GM21381 (cell line): ENCODE data around the gene TMEM45B.
"Not testable (repeated sequence)": the region's sequence is repeated elsewhere in the genome, so short reads cannot be mapped to it uniquely, and the experiment has no call there.

Experiments used
- ATAC-seq: cut with Tn5 transposase; IDR thresholded peaks from one replicate; pipeline ENCODE4 v1.9.1; 2021; ENCODE audit warnings: mild to moderate bottlenecking, moderate library complexity; ENCODE audit not compliant: unreplicated experiment

Gene TMEM45B

GRCh38 chr11:129815596-129816461 is at the start of gene TMEM45B:
TSS of gene TMEM45B (plus strand) at chr11:129815848. CDS start at chr11:129852483, 36,635 bp downstream.
- no peak for ATAC-seq

DNA sequence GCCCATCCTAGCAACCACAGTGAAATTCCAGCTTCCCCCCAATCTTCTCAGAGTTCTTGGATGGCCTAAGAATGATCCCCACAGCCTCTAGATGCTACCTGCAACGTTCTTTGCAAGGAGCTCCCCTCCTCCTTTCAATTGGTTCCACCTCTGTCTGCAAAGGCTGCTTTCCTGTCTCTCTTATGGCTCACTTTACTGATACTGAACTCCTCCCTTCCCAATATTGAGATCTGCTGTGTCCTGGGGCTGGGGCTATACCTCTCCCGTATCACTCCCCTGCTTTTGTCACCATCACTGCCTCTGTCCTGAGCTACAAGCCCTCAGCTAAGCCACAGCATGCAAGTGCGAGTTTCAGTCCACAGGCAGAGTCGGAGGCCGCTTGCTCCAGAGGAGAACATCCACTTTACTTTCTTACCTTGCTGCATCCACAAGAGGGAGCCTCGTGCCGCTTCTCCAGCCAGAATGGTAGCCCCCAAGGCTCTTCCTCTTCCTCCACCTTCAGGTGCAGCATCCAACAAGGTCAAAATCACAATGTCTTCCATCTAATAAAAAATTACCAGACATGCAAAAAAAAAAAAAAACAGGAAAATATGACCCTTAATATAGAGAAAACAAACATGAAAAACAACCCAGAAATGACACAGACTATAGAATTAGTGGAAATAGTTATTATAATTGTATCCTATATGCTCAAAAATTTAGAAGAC is 48.6 kb upstream of the TMEM45B start:
- no peak for ATAC-seq

DNA sequence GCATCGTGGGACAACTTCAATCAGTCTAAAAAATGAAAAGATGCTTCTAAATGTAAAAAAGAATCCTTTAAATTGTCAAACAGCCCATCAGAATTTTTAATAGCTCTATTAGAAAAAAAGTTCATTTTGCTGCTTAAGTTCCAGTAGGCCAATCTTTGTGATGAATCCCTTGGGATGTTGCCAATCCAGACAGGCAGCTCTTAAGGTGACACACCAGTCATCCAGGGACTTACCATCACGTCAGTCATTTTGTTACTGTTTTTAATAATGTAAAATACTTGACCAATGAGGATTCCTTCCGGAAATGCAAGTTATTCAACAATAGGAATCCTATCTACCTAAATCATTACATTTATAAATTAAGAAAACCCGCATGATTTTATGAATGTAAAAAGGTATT is 47.8 kb upstream of the TMEM45B start:
- ATAC-seq = no peak

GRCh38 chr11:129768356-129768755 is 47.3 kb upstream of the TMEM45B start:
- ATAC-seq = no peak

- no peak for ATAC-seq
Observed at GRCh38 chr11:129769059-129769458, 46.6 kb upstream of the TMEM45B start.

- no peak for ATAC-seq
Observed at GRCh38 chr11:129770993-129771392, 44.7 kb upstream of the TMEM45B start.

DNA sequence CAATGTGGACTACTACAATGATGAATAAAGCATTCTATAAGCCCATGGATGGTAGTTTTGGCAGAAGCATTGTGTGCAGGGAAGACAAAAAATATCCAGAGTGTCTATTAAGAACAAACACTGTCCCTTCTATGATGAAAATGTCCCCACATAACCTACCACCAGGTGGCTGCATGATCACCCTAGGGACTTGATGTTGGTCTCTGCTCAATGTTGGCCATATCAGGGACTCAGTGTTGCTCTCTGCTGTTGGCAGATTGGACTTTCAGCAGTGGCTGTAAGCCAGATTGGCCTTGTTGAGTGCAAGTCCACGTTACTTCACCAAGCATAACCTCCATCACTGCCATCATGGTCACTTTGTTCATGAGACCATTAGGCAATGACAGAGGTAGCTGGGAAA is 44.2 kb upstream of the TMEM45B start:
- ATAC-seq = not testable (repeated sequence)

DNA sequence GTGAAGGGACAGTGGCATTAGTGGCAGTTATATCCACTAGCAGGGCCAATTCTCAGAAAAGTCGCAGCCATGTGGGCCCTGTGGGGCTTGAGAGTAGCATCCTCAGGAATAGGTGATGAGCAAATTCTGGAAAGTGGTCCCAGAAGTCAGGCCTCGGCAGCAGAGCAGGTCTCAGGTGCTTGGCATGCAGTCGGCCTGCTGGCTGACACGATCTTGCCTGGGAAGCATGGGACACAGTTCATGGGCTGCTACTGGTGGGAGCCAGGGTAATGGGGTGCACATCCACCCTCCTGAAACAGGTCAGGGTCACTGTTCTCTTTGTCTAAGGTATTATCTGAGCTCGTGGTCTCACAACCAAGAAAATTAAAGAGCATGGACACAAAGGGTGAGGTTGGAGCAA is 36.8 kb upstream of the TMEM45B start:
- ATAC-seq = no peak

DNA sequence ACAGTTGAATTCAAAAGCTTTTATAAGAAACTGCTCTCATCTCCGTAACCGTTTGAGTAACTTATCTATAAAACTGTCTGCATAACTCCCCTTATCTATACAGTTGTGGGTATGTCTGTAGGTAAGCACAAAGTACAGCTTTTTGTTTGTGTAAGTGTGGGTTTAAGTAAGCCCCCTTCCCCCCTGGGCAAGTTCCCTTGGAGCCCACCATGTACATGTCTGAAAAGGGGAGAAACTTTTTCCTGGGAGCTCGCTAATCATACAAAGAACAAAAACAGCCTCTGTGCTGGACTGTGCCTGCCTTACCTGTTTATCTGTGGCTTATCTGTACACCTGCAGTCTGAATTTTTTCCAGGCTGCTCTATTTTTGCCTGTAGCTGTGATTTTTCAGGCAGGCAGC is 36.3 kb upstream of the TMEM45B start:
- no peak for ATAC-seq

GRCh38 chr11:129785383-129786111 is 30.1 kb upstream of the TMEM45B start:
- ATAC-seq = no peak

DNA sequence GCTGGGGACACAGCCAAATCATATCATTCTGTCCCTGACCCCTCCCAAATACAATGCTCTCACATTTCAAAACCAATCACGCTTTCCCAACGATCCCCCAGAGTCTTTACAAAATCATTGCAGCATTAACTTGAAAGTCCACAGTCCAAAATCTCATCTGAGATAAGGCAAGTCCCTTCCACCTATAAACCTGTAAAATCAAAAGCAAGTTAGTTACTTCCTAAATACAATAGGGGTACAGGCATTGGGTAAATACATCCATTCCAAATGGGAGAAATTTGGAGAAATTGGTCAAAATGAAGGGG is 29.6 kb upstream of the TMEM45B start:
- not testable (repeated sequence) for ATAC-seq

GRCh38 chr11:129787532-129788155 is 28.0 kb upstream of the TMEM45B start:
- ATAC-seq = no peak

DNA sequence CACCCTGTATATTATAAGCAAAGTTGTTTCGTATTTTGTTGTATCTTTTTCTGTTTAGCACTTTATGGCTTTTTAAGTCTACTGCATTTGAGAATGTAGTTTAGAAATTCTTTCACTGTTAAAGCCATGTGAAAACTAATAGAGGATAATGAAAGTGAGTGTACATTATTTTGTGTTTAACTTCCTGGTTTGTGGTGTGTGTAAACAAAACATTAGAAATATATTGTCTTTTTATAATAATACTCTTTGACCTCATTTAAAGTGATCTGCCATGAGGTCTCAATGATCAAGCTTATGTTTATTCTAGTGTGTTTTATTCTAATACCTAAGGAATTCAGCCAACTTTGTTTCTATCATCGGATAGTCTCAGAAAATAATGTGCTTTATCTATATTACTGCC is 27.4 kb upstream of the TMEM45B start:
- no peak for ATAC-seq

DNA sequence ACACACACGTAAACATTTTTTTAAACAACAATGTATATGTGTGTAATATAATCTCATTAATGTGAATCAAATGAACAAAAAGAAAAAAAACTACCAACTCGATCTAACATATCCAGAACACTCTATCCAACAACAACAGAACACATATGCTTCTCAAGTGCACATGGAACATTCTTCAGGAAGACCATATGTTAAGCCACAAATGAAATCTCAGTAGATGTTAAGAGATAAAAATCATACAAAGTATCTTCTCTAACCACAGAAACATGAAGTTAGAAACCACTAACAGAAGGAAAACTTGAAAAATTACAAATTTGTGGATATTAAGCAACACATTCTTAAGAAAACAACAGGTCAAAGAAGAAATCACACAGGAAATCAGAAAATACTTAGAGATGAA is 25.5 kb upstream of the TMEM45B start:
- ATAC-seq = no peak

- no peak for ATAC-seq
Observed at GRCh38 chr11:129791515-129791914, 24.1 kb upstream of the TMEM45B start.

DNA sequence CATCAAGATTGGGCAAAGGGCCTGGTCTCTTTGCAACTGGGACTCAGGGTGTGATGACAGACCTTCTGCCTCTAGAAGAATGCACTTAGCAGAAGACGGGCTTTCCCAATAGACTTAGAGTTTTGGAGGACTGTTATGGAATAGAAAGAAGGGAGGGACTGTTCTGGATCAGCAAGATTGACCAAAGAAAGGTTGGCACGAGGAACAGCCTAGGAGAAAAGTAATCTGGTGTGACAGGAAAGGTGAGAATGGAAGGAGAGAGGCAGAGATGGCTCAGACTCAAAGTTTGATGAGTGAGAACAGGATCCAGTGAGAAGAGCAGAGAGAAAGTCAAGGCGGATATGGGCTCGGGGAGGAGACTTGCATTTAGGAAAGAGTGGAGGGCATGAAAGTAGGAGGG is 23.0 kb upstream of the TMEM45B start:
- ATAC-seq = no peak

DNA sequence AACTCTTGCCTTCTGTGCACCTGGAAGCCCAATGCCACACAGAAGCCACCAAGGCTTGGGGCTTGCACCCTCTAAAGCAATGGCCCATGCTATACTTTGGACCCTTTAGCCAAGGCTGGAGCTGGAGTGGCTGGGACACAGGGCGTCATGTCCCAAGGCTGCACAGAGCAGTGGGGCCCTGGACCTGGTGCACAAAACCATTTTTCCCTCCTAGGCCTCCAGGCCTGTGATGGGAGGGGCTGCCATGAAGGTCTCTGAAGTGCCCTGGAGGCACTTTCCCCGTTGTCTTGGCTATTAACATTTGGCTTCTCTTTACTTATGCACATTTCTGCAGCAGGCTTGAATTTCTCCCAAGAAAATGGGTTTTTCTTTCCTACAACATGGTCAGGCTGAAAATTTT is 20.6 kb upstream of the TMEM45B start:
- ATAC-seq = no peak

GRCh38 chr11:129798212-129798611 is 17.4 kb upstream of the TMEM45B start:
- no peak for ATAC-seq

- not testable (repeated sequence) for ATAC-seq
Observed at GRCh38 chr11:129800162-129800561, 15.5 kb upstream of the TMEM45B start.

DNA sequence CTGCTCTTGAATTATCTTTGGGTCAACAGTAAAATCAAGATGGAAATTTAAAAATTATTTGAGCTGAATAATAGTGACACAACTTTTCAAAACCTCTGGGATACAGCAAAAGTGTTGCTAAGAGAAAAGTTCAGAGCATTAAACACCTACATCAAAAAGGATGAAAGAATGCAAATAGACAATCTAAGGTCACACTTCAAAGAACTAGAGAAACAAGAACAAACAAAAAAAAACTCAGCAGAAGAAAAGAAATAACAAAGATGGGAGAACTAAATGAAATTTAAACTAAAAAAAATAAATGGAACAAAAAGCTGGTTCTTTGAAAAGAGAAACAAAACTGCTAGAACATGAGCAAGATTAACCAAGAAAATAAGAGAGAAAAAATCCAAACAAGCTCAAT is 15.0 kb upstream of the TMEM45B start:
- ATAC-seq = no peak

GRCh38 chr11:129803533-129803932 is 12.1 kb upstream of the TMEM45B start:
- ATAC-seq = no peak
